ENCODE results near the gene RHOBTB1. TPM values are rescaled to one million over a fixed set of nuclear protein-coding genes. Genes with fewer than 3 reads are reported as not detected.

RHOBTB1 gene
- total RNA-seq, 1 experiment from 2014 or later, result 0.77 TPM

GRCh38 chr10:60871215-60871614, 72.8 kb downstream of the RHOBTB1 start:
- no peak for ATAC-seq
- no TSS peak for BruUV-seq (replicated peaks)
- Histone ChIP-seq H3K4me3 (ENCODE audit: low read depth in 2 of 2, low read length in 2 of 2) (no peak overlapping the region), H3K9me3 (ENCODE audit: control insufficient read depth, insufficient read depth, low read depth, low read length) (no peaks in the 10 kb centered on the region), H3K27ac (ENCODE audit: low read length) (no peak overlapping the region), H3K36me3 (ENCODE audit: control insufficient read depth, insufficient read depth, low read length) (no peaks in the 10 kb centered on the region), H3K4me1 (ENCODE audit: control insufficient read depth, insufficient read depth, low read length) (no peaks in the 10 kb centered on the region), H3K27me3 (ENCODE audit: control insufficient read depth, insufficient read depth, low read length) (no peaks in the 10 kb centered on the region)
- ChIA-PET POLR2A (no interaction called here), CTCF (no interaction called here)
- DNase-seq (ENCODE audit: low read depth, low spot score), result no peak
- TF ChIP-seq, protein P1, sequence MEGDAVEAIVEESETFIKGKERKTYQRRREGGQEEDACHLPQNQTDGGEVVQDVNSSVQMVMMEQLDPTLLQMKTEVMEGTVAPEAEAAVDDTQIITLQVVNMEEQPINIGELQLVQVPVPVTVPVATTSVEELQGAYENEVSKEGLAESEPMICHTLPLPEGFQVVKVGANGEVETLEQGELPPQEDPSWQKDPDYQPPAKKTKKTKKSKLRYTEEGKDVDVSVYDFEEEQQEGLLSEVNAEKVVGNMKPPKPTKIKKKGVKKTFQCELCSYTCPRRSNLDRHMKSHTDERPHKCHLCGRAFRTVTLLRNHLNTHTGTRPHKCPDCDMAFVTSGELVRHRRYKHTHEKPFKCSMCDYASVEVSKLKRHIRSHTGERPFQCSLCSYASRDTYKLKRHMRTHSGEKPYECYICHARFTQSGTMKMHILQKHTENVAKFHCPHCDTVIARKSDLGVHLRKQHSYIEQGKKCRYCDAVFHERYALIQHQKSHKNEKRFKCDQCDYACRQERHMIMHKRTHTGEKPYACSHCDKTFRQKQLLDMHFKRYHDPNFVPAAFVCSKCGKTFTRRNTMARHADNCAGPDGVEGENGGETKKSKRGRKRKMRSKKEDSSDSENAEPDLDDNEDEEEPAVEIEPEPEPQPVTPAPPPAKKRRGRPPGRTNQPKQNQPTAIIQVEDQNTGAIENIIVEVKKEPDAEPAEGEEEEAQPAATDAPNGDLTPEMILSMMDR (IDR thresholded peaks at IDR 0.05), result no peak
- TF ChIP-seq REST (IDR thresholded peaks at IDR 0.05; ENCODE audit: insufficient read depth in 1 of 2, low read depth in 2 of 2, low read length in 1 of 2) (no peak), POLR2AphosphoS5 (IDR thresholded peaks at IDR 0.05; ENCODE audit: low read depth, low read length) (no peak), SIN3A (IDR thresholded peaks at IDR 0.05; ENCODE audit: borderline replicate concordance, insufficient read depth, low read depth, low read length) (no peak), TCF7L2 (IDR thresholded peaks at IDR 0.05; ENCODE audit: low read depth, low read length) (no peak)
- in situ Hi-C loops (cut with HindIII; ENCODE audit: low pct_unique_long_range_greater_than_20kb, low sequenced_read_pairs), result no loop called here
- intact Hi-C loops (cut with micrococcal nuclease; ENCODE audit: unreplicated experiment), result no loop called here

GRCh38 chr10:60870803-60871202, 73.2 kb downstream of the RHOBTB1 start:
- in situ Hi-C loops (cut with HindIII; ENCODE audit: low pct_unique_long_range_greater_than_20kb, low sequenced_read_pairs), result no loop called here
- CTCF ChIA-PET, result no interaction called here
- POLR2A ChIA-PET, result no interaction called here

More at GRCh38 chr10:60870803-60871202, 73.2 kb downstream of the RHOBTB1 start:
- intact Hi-C loops (cut with micrococcal nuclease; ENCODE audit: unreplicated experiment), result no loop called here
- no peaks in the 10 kb centered on the region for H3K4me1 ChIP-seq (ENCODE audit: control insufficient read depth, insufficient read depth, low read length)
- H3K4me3 ChIP-seq (ENCODE audit: low read depth in 2 of 2, low read length in 2 of 2), result no peak overlapping the region
- no peaks in the 10 kb centered on the region for H3K27me3 ChIP-seq (ENCODE audit: control insufficient read depth, insufficient read depth, low read length)
- no peak for DNase-seq (ENCODE audit: low read depth, low spot score)
- no peaks in the 10 kb centered on the region for H3K36me3 ChIP-seq (ENCODE audit: control insufficient read depth, insufficient read depth, low read length)
- TF ChIP-seq, protein P1 (IDR thresholded peaks at IDR 0.05), result no peak
- TF ChIP-seq SIN3A (IDR thresholded peaks at IDR 0.05; ENCODE audit: borderline replicate concordance, insufficient read depth, low read depth, low read length) (no peak), TCF7L2 (IDR thresholded peaks at IDR 0.05; ENCODE audit: low read depth, low read length) (no peak), POLR2AphosphoS5 (IDR thresholded peaks at IDR 0.05; ENCODE audit: low read depth, low read length) (no peak), REST (IDR thresholded peaks at IDR 0.05; ENCODE audit: insufficient read depth in 1 of 2, low read depth in 2 of 2, low read length in 1 of 2) (no peak)
- no peaks in the 10 kb centered on the region for H3K9me3 ChIP-seq (ENCODE audit: control insufficient read depth, insufficient read depth, low read depth, low read length)
- no TSS peak for BruUV-seq (replicated peaks)
- no peak for ATAC-seq
- H3K27ac ChIP-seq (ENCODE audit: low read length), result no peak overlapping the region

Measured in Panc1 (cell line).